Measurements from ENCODE around the gene DENND1A.
A peak's percentile ranks its signal among the peaks of the same experiment; 100 is the strongest.
"Not testable (repeated sequence)": the region's sequence is repeated elsewhere in the genome, so short reads cannot be mapped to it uniquely, and the experiment has no call there.

The DENND1A gene

DNA sequence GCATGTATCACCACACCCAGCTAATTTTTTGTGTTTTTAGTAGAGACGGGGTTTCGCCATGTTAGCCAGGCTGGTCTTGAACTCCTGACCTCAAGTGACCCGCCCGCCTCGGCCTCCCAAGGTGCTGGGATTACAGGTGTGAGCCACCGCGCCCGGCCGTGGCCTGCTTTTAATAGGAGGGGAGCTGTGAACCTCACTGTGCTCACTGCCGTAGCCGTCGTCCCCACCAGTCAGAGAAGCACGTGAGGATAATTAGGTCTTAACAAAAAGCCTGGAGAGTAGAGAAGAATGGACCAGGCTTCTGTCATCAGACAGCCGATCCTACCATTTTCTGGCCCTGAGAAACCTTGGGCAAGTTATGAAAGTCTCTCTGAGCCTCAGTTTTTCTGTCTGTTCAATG is 531.0 kb downstream of the DENND1A start:
- DNase-seq = not testable (repeated sequence)

DNA sequence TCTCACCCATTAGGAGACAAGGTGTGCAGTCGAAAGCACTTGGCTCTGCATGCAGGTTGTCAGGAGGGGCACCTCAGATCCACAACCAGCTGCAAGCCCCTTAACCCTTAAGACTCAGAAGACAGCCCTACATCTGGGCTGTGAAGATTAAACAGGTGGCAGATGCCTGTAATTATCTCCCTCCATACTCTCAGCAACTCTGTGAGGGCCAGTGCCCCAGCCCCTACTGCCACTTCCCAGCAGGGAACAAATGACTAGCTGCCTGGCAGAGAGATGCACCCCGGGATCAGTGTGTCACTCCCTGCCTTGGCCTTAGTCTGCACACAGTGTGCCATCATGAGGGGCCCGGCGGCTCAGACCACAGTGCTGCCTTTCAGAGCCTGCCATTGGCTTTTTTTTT is 532.0 kb downstream of the DENND1A start:
- DNase-seq = peak; percentile 31

DNA sequence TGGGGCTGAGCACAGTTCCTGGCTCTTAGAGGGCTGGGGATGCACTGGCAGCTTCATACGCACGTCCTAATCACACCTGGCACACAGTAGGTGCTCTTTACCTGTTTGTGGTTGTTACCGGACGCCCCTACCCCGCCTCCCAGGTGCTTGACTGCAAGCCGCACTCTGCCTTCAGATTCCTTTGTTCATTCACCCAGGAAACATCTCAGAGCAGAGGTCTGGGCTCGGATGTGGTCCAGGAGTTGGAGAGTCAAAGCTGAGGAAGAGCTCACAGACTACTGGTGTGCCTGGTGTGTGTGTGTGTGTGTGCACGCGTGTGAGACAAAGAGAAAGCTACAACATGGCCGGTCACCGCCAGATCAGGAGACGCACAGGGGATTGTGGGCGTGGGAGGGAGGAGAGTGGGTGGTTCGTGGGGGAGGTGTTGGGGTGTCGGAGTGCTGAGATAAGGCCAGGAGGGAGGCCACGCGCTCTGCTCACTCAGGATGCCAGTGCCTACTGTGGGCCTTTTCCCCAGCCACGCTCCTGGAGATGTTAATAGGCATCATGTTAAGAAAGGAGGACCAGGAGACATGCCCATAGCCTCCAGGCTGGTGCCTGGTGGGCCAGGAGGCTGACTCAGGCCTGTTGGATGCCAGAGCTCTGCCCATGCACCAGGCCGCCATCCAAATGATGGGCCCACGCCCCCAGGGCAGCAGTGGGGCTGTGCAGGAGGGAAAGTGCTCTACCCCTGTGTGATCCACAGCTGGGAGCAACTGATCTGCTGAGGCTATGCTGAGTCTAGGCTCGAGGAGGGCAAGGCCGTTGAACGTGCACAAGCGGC is 534.0 kb downstream of the DENND1A start:
- no peak for DNase-seq

DNA sequence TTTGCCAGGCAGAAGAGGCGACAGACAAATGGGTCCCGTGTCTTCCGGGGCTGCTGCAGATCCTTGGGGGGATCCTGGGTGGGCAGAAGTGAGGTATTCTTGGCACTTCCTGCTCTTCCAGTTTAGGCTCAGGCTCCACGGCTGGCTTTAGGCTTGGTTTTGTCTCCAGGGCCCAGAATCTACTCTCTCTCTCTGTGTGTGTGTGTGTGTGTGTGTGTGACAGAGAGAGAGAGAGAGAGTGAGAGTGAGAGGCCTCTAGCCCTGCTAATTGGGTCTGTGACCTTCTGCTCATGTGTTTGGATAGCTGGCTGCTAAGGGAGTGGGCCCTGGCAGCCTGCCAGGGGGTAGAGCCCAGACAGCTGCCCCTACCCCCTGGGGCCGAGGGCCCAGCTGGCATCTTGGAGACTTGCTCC is 534.6 kb downstream of the DENND1A start:
- peak; percentile 90 for DNase-seq

DNA sequence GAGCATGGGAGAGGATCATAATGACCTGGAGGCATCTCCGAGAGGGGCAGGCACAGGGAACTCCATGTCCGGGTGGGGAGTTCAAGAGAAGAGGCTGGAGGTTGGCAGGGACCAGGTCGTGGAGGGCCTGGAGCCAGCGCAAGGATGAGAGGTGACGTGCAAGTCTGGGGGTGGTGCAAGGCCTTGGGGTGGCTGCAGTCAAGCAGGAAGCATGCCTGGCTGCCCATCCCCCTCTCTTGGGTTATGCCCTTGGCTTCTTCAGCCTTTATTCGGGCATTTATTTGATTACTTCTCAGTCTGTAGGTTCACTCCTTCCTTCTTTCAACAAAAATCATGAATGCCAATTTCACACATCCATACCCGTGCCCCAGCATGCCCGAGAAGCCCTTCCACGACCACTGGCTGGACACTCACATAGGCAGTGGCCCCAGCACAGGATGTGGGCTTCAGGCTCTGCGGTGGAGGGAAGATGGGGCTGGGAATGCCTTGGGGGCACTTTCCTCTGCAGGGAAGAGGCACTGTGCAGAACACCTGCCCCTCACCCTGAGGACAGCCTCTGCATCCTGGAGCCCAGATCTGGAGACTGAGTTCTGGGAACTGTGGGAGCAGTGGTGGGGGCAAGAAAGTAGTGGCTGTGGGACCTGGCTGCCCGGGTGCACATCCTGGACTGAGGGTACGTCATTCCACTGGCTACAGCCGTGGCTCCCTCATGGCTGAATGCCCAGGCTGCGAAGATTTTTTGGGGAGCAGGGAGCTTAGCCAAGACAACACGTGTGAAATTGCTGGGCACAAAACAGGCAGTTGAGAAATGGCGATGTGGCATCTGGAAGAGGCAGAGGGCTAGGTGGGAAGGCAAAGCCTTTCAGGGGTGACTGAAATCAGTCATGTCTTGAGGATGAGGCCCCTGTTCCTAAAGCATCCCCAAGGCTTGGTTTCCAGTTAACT is 535.4 kb downstream of the DENND1A start:
- DNase-seq = no peak

DNA sequence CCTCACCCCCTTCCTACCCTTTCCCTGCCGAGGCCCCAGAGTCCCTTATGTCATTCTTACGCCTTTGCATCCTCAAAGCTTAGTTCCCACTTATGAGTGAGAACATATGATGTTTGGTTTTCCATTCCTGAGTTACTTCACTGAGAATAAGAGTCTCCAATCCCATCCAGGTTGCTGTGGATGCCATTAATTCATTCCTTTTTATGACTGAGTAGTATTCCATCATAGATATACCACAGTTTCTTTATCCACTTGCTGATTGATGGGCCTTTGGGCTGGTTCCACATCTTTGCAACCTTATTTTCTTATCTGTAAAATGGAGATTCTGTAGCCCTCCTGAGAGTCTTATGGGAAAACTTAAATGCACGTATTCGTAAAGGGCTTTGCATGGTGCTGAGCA is 537.1 kb downstream of the DENND1A start:
- DNase-seq = no peak

DNA sequence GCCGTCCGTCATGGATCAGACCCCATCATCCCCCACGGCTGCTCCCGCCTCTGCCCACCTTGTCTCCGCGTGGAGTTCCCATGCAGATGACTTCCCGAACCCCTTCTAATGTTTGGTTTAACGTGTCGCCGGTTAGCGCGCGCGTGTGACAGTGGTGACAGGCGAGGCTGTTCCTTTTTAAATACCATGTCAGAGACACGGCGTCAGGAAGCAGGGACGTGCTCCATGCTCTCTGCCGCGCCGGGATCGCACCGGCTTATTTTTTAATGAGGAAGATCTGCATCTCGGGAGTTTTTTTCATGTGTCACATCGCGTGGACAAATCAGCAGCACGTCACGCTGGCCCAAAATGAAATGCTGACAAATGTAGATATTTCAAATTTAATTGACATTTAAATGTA is 538.0 kb downstream of the DENND1A start:
- no peak for DNase-seq

DNA sequence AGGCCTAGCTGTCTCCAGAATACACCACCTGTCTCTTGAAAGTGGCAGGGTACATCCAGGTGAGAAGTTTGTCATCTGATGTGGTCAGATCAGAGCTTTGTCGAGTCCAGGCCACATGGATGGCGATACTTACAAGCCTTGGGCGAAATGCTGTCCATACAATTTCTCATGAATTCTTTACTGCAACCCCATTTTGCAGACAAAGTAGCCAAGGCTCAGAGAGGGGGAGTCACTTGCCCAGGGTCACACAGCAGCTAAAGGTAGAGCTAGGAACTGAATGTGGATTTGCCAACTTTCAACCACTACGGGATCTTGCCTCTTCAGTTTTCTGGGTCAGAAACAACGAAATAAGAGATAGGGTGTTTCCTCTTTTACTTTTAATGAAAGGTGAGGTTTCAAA is 538.7 kb downstream of the DENND1A start:
- no peak for DNase-seq

DNA sequence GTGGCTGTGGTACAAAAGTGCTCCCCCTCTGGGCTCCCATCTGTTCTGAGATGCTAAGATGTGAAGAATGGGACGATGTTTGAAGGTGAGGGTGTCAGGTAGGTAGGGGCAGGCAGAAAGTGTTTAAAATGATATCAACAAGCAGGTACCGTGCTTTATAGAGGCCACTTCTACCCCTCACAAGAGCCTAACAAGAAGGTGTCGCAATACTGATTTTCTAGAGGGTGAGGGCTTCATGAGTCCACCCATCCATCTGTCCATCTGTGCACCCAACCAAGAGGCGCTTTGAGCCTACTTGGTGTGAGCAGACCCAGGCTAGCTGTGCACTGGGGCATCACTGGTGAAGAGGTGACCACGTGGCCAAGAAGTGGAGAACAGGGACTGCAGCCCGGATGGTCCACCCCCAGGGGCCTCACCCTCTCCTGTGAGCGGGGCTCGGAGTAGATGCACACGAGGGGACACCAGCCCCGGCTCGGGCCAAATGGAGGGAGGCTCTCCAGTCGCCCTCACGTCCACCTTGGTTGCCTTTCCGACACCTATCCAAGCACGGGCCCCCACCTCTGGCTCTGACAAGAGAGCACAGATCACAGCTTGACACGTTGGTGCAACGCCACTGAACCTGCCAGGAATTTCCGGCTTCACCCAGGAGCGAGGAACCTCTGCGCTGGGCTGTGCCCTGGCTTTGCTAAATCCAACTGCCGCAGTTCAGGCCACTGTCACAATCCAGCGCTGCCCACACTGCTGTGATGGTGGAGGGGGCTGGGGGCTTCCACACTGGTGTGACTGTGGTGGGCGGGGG is 539.4 kb downstream of the DENND1A start:
- DNase-seq = no peak

DNA sequence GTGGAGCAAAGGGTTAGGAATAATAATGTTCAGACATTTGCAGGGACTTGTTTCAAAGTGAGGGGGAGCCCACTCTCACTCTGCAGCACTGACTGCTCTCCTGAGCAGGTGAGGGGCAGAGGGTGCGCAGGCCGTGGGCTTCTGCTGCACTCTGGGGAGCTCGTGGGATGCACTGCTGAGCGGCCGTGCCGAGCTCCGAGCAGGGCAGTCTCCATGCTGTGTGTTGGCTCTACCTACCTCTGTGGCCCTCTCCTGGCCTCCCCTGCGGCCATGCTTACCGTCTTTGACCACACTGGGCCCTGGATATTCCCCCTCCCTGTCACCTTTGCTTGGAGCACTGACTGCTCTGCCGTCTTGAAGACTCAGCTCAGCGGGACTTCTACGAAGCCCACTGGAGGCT is 540.2 kb downstream of the DENND1A start:
- no peak for DNase-seq

DNA sequence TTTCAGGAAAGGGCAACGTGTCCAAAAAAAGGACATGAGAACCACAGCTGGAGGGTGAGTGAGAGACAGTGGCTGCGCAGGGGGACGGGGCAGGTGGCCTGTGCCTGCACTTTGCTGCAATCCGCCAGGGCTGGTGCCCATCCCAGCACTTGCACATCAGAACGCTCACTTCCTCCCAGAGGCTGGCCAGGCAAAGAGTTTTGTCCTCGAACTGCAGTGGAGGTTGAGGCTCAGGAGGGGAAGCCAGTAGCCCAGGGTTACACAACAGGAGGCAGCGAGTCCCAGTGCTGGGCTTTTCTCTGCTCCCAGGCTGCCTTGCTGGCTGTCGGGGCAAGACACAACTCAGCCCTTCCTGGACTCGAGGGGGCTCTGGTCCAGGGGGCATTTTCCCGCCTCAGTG is 540.9 kb downstream of the DENND1A start:
- DNase-seq = no peak

DNA sequence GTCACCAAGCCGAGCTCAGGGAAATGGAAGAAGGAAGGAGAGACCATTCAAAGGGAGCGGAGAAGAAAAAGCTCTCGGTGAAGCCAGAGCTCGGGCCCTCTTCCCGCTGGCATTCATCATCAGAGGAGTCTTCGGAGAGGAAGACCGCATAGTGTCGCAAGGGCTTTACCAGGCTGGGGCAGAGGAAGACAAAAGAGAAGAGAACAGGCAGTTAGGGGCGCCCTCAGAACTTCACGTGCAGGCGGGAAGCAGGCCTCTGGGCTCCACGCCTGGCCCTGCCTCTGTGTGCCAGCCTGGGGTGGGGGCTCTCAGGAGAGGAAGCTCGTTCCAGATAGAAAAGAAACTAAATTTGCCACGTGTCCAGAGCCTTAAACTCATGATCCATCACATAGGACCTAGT is 542.2 kb downstream of the DENND1A start:
- no peak for DNase-seq

DNA sequence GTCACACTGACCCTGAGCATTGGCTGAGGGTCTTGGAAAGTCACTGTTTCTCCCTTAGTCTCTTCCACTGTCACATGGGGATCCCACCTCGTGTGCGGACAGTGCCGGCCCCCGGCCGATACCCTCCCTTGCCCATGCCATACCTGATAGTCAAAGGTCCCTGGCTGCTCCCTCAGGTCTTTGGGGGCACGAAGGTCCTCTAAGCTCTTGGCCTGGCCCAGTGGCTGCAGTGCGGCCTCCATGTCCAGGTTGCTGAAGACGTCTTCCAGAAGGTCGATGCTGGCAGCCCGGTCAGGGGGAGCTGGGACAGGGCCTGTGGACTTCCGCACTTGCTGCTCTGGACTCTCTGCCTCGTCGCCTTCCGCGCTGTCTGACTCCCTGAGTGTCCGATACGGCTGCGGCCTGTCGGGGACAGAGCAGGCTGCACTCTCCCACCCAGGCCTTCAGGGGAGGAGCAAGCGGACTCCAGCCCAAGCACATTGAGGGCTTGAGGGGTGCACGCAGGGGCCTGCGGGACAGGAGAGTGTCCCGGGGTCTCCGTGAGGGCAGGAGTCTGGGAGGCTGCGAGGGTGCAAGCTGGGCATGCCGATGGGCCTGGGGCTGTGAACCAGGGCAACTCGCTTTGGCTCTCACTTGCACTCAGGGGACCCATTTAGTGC is 546.3 kb downstream of the DENND1A start:
- no peak for DNase-seq

DNA sequence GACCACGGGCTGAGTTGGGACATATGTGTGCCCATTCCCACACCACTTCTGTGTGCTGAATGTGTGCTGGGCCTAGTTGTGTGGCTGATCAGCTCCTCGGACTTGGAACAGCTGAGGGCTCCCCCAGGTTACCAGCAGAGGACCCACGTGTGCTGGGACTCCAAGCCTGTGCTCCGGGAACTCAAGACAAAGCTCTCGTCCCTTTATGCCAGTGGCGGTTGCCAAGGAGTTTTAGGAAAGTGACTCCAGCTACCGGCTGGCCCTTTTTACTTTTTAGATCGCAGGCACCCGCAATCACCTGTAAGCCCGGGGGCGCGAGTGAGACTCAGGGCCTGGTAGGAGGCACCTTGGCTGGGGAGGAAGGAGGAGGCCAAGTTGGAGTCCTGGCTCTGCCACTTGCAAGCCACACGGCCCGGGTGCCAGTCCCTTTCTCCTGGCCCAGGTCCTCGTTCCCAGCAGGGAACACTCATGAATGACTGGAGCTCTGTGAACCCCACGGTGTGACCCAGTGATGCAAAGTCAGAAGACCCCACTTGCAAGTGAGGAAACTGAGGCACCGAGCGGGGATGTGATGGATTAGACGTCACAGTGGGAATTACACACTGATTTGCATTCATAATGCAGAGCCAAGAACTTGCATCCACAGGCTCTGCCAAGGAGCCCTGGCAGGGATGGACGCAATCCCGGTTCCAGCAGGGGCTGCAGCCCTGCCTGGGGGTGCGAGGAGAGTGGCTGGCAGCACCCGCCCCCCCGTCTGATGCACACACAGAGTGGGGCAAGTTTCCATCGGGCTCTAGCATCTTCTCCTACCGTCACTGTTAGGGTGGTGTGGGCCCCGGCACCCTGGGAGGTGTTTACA is 547.0 kb downstream of the DENND1A start:
- no peak for DNase-seq

DNA sequence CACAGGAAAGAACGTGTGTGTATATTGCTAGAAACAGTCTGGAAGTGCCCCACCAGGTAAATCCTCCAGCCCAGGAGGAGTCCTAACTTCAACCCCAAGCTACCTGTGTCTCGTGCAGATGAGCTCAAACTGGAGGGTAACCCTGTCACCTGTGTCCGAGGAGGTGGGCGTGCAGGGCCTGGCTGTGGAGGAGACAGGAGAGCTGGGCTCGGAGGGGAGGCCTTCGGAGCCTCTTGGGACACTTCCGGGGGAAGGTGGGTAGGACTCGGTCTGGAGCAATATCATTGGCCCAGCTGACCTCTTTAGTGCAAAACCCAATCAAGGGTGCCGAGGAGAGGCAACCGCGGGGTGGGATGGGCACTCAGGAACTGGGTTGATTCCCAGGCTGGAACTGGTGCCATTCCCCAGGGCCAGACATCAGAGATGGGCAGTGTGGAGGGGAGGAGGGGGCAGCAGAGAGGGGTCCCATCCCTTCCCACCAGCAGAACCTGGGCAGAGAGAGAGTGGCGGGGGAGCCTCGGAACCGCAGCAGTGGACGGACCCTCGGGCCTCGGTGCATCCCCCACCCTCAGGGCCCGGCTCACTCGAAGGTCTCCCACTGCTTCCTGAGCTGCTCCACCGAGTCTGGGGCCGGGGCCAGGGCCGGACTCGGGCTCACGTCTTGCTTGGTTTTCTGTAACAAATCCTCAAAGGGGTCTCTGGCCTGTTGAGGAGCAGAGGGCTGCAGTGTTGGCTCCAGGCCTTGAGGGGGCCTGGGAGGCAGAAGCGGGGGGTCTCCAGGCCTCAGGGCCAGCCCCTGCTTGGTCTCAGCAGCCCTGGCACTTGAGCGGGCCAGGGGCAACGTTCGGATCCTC is 548.8 kb downstream of the DENND1A start:
- no peak for DNase-seq

DNA sequence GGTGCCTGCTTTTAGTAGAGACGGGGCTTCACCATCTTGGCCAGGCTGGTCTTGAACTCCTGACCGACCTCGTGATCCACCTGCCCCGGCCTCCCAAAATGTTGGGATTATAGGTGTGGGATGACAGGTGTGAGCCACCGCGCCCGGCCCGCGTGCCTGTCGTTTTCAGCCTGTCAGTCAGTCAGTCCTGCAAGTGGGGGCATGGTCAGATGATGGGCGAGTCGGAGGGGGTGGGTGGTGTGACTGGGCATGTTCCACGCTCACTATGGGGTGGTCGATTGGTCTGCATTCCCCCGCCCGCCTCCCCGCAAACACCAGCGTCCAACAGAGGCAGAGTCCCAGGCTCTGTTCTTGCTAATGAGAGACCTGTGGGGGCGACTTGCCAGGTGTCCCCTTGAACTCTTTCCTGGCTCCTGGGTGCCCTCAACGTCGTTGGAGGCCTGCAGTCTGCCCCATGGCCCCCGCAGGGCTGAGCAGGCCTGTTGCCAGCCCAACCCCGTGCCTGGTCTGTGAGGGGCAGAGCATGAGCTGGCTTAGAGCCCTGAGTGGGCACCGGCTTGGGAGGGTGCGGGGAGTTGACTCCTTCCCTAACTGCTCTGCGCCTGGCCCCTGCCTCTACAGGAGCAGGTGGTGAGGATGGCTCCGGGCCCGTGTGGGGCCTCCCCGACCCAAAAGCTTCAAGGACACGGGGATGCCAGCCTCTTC is 550.8 kb downstream of the DENND1A start:
- no peak for DNase-seq

DNA sequence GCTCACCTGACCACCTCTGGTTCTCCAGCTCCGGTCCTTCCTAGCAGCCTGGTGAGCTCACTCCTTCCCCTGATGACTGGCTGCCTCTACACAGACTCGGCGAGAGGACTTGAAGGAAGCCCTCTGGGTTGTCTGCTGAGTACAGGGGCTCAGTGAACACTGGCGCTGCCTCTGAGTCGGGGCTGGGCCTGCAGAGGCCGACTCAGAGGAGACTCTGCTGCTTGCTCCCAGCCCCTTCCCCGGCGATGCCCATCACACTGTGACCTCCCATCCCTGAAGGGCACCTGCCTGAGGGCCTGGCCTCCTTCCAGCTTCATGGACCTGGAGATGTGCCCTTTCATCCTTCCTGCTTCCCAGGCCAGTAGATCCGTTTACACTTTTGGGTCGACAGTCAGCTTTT is 551.9 kb downstream of the DENND1A start:
- no peak for DNase-seq

DNA sequence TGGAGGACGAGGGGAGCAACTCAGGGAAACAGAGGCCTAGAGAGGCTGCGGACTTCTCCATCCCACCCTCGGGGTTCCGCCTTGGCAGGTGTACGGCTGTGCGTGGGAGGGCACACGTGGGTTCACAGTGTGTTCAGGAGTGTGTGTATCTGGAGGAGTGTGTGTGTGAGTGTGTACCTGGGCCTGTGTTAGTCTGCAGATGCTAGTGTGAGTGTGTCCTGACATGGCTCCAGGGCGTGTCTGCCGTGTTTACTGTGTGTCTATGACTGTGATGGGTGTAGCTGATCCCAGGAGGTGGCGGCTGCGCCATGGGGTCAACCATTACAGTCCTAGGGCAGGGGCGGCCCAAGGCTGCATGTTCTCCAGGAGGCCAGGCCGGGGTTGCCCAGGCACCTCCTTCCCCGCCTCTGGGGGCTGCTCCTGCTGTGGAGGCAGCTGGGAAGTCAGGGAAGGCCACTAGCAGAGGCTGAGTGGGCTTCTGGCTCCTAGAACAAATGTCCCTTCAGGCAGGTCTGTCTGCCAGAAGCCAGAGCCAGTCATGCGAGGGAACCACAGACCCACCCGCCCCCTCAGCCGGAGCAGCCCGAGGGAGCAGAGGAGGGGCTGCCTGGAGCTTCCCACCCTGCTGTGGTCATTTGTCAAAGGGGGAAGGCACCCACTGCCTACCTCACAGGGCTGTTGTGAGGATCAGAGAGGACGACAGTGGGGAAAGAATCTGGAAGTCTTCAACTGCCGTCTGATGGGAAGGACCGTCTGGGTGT is 552.5 kb downstream of the DENND1A start:
- DNase-seq = no peak
